Stimulated activated CD4-positive, alpha-beta T cell treated with anti-CD3 and anti-CD28 coated beads, Interleukin-2, amount 100 ng/mL, for 24 hours (primary cell): ENCODE measurements around the gene PITPNC1.
"Not testable (repeated sequence)": the region's sequence is repeated elsewhere in the genome, so short reads cannot be mapped to it uniquely, and the experiment has no call there.

Source experiments
- DNase-seq, 2 donors: peaks; one replicate each; pipeline ENCODE4 v3.0.0-alpha.2; 2020

PITPNC1 gene

DNA sequence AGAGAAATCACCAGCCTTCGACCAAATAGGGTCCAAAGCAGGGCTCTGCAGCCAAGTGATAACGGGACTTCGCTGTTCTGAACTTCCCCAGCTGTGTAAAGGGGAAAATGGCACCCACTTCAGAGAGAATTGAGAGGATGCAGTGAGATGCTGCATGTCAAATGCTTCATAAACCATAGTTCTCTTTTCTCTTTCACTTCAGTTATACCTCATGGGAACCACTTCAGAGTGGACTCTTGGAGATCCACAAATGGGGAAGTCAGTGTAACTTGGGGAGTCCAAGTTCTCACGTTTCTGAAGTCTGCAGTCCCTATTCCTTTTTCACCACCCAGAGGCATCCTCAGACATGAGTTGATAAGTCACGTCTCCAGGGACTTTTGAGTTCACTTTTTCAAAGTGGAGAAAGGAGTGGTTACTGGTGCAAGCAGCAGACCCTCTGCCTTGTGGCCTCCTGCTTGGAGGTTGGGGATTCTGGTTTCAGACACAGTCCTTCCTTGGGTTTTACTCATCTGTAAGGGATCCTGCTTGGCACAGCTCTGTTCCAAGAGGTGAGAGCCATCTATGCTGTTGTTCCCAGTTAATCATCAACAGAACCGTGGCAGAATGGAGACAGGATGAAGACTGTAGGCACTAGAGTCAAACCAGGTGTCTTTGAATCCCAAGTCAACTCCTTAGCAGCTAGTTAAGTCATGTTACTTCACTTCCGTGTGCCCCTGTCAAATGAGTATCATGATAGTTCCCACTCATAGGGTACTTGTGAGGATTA is 217.2 kb downstream of the PITPNC1 start:
- DNase-seq: no peak

DNA sequence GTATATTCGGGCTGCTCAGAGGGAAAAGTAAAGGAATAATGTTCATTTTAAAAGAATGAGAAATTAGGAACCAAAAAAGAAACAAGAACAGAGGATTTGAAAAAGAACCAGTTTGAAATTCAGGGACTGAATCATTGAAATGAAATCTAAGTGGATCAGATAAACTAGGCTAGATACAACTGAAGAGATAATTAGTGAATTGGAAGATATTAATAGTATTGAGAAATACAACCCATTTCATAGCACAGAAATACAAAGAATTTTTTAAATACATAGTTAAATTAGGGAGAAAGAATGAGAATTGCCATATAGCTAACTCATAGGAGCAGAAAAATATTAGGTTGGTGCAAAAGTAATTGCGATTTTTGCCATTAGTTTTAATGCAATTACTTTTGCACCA is 223.3 kb downstream of the PITPNC1 start:
- no peak for DNase-seq

DNA sequence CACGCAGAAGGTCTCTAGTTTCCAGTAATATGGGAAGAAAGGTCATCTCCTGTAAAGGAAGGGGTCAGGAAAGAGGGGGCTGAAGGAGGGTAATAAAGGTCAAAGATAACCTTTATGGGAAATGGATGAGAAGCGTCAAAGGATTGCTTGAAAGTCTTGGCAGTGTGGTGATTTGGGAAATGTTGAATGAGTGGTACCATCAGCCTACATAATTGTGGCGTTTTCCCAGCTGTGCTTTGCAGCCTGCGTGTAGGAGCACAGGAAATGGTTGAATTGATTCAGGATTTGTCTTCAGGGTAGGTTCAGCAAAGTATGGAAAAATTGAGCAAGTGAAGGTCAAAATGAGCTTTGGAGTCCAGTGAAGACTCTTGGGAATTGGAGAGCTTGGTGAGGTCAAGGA is 224.8 kb downstream of the PITPNC1 start:
- DNase-seq: no peak

DNA sequence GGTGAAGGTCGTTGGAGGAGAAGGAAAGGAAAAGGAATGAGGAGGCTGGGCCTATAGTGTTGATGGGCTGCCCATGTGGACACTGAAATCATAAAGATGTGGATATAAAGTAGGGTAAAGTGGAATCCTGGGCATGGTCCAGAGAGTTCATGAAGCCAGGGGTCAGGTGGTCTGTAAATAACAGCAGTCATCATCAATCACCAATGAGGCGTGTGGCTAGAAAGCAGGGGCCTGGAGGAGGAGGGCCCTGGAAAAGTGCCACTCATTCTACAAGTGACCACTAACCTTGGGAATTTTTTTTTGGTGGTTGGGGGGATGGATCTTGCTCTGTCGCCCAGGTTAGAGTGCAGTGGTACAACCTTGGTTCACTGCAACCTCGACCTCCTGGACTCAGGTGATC is 225.4 kb downstream of the PITPNC1 start:
- no peak for DNase-seq

DNA sequence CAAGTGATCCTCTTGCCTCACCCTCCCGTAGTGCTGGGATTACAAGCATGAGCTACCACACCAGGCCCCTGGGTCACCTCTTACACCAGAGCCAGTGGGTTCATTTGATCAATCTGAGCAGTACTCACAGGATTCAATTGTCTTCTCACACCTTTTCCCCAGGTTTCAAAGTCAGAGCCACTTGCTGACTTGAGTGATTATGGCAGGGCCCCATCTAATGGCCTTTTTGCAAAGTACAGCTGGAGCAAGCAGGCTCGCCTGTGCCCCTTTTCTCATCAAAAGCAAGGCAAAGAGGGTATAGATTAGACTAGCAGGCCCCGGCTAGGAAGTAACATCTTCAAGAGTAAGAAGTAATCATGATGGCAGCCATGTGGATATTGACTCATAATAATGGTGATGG is 225.9 kb downstream of the PITPNC1 start:
- DNase-seq: peak; percentile 24 to 43

DNA sequence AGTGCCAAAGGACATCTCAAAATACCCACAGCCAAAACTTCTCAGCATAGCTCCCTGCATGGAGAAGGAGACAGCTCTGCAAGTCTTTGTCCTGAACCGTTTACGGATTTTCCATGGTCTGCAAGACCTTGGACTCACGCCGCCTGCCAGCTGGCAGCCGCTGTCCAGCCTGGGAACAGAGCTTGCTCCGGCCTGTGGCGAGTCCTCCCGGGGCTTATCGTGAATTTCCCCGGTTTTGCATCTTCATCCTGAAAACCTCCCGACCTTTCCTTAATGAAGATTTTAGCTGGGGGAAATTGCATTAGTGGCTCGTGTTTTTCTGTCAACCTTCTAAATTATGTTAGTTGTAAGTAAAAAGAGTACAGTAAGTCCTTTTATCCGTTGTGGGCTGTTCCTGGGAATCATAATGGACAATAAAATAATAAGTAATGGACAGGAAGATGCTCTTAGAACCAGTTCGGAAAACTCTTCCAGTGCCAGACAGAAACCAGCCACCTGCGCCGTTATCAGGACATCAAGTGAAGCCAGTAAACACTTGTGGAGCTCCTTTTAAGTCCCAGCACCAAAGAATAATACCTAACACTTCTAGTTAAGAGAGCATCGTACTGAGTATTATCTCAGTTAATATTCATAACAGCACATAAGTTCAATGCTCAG is 228.3 kb downstream of the PITPNC1 start:
- DNase-seq: no peak

DNA sequence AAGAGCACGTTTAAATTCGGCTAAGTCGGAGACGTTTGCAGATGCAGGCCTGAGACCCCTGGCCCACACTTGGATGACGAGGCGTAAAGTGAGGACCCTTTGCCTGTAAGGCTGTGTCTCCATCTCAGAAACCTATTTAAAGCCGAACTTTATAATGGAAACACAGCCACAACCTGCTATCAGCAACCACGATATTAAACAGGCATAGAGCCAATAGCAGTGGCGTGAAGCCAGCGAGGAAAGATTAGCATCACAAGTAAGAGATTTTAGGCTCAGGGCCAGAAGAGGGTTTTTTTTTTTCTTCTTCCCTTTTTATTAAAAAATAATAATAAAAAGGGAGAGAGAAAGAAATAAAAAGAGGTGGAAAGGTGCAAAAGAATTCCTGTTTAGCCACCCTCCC is 229.4 kb downstream of the PITPNC1 start:
- no peak for DNase-seq

DNA sequence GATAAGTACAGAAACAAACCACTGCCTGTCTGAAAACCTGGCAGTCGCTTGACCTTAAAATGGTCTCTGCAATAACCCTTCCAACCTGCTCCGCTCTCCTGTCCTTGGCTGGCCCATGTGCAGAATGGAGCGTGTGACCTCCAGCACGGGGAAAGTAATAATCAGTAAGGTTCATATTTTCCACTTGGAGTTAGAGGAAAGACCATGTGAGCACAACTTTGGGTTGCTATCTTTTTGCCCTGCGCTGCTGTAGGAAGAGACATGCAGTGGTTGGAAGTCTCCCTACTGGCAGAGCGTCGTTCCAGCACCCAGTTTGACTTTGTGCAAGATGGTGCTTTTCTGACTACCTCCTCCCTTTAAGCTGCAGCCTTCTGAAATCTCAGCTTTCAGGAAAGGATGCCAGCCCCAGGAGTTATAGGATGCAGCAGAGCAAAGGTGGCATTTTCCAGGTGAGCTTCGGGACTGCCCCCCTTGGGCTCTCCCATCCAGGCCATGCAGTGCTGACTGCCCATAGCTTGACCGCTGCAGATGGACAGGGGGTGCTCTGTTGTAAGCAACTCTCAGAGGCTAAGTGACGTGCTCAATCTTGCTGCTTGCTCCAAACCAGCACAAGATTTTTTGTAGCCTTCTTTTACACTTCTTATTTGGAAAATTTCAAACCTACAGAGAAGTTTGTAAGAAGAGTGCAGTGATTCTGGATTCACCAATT is 230.0 kb downstream of the PITPNC1 start:
- no peak for DNase-seq

DNA sequence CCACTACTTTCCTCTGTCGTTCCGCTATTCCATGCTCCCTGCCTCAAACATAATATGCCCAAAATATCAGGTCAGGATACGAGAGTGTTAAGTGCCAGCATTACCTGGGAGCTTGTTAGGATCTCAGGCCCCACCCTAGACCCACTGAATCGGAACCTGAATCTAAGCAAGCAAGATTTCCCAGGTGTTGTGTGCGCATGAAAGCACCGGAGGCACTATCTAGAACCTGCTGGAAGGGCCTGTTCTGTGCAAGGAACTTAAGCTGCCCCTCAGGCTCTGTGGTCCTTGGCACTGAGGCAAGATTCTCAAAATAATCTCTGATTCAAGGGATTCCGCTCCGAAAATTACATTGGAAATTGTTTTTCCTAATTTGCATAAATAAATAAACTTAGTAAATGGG is 233.0 kb downstream of the PITPNC1 start:
- DNase-seq: no peak

DNA sequence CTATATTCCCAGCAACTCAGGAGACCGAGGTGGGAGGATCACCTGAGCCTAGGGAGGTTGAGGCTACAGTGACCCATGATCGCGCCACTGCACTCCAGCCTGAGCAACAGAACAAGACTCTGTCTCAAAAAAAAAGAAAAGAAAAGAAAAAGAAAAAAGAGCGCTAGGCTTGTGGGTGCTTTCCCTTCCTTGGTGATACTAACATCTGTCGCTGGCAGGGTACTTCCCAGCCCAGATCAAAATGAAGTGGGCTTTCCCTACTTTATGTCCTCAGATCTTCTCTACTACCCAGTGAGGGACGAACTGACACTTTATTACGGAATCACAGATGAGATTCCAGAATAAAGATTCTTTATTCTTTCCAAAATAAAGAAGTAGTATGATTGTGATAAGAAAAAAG is 236.9 kb downstream of the PITPNC1 start:
- DNase-seq: no peak

DNA sequence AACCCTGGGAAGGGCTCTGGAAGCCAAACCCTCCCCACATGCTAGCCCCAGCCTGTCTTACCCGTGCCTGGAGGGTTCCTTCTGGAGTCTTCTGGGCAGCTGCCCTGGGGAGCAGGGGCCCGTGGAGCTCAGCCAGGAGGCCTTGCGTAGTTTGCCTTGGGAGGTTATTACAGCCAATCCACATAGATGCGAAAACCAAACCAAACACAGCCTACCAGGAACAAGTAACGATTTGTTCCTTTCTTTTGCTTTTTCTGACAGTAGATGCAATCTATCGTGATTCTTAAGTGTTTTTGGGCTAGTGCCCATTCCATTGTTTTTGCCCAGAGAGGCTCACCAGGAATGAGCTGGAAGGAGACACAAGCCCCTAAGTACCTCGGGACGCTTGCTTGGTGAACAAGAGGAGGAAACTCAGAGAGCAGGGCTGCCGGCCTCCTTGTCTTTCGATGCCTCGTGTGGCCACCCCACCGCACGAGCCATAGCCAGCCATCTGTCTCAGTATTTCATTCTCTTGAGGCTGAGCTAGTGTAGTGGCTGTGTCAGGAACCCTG is 238.0 kb downstream of the PITPNC1 start:
- no peak for DNase-seq

DNA sequence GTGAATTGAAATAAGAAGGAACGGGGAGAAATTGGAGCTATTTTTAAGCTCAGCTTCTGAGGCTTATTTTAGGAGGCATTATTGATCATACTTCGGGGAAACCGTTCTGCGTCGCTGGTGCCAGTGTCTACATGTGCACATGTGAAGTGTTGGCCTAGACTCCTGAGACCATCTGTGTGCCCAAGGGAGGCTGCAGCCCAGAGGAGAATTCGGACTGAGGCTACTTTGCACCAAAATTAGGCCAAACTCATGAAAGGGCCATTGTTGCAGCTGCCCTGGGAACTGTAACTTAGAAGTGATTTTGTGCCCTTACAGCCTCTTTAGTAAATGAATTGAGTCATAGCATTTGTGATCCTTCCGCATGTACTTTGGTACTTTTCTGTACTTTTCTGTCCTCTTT is 238.7 kb downstream of the PITPNC1 start:
- DNase-seq: no peak

DNA sequence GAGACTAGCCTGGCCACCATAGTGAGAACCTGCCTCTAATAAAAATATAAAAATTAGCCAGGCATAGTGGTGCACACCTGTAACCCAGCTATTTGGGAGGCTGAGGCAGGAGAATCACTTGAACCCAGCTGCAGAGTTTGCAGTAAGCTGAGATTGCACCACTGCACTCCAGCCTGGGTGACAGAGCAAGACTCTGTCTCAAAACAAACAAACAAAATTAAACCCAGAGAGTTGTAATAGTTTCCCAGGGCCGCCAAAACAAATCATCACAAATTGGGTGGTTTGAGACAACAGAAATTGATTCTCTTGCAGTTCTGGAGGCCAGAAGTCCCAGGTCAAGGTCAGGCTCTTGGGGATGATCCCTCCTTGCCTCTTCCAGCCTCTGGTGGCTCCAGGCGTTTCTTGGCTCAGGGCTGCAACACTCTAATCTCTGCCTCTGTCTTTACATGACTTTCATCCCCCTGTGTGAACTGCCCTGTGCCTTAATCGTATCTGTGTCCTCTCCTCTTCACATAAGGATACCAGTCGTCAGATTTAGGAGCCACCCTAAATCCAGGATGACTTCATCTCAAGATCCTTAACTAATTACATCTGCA is 240.3 kb downstream of the PITPNC1 start:
- no peak for DNase-seq

DNA sequence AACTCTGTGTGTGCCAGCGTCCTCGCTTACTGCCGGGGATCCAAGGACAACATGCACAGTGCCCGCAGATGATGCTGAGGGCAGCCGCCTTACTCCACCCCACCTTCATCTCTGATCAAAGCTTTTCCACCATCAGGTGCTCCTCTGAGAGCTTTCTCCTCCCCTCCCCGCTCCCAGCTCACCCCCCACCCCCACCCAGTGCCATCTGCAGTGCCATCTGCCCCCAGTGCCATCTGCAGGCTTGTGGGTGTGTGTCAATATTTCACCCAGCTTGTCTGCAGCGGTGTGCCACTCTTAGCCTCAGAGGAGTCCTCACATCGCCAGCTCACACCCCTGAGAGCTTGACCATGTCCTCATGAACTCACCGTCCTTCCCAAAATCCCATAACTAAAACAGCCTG is 242.5 kb downstream of the PITPNC1 start:
- DNase-seq: no peak

DNA sequence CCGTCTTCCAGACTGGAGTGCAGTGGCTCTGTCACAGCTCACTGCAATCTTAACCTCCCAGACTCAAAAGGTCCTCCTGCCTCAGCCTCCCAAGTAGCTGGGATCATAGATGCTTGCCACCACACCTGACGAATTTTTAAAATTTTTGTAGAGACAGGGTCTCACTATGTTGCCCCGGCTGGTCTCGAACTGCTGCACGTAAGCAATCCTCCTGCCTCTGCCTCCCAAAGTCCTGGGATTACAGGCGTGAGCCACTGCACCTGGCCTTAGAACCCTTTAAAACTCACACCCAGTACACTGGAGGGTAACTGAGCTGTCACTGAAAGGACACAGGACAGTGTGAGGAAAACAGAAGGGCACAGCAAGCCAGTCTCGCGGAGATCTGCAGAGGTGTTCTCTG is 243.0 kb downstream of the PITPNC1 start:
- DNase-seq: no peak

DNA sequence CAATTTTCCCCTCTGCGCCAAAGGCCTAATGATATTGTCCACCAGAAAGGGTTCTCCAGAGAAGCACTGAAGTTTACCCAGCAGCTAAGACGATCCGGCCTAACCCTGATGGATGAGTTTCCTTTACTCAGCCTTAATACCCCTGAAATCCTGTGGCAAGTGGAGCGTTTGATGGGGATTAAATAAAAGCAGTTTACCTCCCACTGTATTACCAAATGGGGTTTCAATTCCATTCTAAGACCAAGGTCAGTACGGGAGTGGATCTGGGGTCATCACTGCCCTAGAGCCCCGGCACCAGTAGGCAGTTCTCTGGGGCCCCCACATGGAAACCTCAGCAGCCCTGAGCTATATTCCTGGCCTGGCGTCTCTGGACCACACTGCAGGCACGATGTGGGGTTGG is 243.6 kb downstream of the PITPNC1 start:
- DNase-seq: no peak

DNA sequence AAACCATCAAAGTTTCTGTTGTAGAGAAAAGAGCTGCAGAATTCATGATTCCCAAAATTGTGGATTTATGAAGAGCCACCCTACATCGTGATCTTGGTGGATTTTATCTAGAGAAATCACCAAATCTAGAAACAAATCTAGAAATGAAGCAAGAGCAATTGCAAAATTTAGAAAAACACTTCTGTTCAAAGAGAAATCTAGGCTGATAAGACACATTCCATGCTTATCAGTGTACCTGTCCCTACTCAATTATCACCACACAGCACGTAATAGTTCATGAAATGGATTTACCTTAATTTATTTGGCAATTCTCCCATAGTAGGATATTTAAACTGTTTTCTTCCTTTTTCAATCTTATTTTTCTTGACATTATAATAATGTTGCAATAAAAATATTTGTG is 246.7 kb downstream of the PITPNC1 start:
- no peak for DNase-seq

DNA sequence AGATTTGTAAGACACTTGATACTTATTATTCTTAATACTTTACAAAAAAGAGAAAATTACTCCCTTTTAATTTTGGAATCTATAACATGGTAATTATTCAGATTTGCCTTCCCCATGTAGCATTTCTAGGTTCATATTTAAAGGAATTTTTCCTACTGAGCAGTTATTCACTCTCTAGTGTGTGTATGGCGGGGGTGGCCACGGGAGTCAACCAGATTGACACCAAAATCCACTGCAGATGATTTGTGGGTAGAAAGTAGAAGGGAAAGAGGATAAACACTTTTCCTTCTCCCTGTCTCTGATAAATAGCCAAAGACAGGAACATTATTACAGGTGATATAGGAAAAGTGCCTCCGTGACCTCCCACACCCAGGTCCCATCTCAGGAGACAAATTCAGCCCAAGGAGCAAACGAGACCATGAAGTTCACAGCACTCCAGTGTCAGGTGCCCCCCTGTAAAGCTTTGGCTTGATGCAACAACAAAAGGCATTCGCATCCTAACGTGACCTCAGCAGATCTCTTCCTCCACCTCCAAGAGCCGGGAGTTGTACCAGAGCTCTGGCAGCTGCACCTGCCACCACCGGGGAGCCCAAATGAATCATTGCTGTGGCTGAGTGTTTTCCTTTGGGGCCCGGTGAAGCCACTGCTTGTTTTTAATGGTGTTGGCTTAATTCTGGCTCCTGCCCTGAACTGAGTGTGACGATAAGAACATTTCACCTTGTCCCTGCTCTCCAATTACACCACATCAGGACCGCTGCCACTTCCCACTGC is 248.0 kb downstream of the PITPNC1 start:
- no peak for DNase-seq

DNA sequence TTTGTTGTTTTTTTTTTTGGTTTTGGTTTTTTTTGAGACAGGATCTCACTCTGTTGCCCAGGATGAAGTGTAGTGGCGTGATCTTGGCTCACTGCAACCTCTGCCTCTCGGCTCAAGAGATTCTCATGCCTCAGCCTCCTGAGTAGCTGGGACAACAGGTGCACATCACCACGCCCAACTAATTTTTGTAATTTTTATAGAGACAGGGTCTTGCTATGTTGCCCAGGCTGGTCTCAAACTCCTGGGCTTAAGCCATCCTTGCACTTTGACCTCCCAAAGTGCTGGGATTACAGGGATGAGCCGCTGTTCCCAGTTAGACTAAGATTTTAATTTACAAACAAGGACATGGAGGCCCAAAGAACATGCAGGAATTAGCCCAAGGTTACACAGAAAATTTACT is 248.9 kb downstream of the PITPNC1 start:
- DNase-seq: no peak

DNA sequence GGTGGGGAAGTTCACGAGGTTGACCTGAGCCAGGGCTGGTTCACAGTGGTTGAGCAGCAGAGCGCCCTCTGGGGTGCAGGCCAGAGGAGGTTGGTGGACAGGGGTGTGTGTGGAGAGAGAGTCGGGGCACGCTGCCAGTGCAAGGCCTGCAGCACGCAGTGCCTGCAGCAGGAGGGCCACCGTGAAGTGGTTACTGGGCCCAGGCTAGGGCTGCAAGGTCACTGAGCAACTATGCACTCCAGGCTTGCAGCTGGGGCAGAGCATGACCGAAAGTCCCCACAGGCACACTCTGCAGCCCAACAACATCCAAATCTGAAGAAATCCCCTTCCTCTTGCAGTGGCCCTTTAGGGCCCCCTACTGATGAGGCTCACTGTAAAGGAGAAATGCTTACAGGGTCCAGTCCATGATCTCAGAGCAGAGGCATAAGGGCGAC is 251.5 kb downstream of the PITPNC1 start:
- no peak for DNase-seq

DNA sequence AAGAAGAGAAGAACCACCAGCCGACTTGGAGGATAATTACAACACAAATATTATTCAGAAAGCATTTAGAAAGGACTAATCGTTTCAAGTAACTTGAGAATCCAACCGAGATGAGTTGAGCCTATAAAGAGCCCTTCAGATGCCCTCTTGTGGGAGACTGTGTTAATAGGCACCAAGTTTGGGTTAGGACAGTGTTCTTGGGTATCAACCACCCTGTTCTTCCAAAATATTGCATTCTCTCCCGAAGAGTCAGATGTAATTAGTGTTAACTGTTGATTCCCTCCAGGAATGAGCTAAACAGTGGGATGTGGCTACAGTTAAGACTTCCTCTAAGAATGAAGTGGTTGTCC is 252.9 kb downstream of the PITPNC1 start:
- no peak for DNase-seq

DNA sequence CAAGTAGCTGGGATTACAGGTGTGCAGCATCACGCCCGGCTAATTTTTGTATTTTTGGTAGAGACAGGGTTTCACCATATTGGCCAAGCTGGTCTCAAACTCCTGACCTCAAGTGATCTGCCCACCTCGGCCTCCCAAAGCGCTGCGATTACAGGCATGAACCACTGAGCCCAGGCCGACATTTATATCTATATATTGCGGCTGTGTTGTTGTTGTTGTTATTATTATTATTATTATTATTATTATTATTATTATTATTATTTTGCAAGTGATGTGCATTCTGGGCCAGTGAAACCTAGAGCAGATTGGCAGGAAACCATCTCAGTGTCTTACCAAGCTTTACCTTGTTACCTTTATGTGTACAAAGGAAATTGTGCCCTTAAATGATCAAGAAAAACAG is 253.8 kb downstream of the PITPNC1 start:
- not testable (repeated sequence) for DNase-seq

DNA sequence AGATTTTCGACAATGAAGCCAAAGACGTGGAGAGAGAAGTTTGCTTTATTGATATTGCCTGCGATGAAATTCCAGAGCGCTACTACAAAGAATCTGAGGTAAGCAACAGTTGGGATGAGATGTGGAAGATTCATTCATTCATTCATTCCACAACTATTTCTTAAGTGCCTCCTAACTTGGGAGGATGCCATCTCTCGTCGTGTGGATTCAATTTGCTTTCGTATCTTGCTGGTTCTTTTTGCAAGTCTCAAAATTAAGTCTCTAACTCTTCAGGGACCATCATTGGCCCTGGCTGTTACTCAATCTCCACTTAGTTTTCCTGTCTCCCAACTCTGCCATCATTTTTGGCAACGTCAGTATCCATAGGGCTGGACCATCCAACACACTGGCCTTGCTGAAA is 255.1 kb downstream of the PITPNC1 start:
- no peak for DNase-seq
